ENCODE results near the gene FDXACB1. TPM values are rescaled to one million over a fixed set of nuclear protein-coding genes. Genes with fewer than 3 reads are reported as not detected.
A peak's percentile ranks its signal among the peaks of the same experiment; 100 is the strongest.

Gene FDXACB1
- total and polyA plus RNA-seq, 5 donors from 2014 or later, result 2.7 to 8.3 (median 5.5) TPM

DNA sequence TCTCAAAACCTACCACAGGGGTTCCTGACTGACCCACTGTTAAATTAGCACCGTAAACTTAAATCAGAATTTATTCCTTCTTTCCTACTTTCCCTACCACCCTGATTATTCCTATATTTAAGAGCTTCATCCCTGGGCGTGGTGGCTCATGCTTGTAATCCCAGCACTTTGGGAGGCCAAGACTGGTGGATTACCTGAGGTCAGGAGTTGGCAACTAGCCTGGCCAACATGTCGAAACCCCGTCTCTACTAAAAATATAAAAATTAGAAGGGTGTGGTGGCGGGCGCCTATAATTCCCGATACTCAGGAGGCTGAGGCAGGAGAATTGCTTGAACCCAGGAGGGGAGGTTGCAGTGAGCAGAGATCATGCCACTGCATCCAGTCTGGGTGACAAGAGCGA is 27.9 kb downstream of the FDXACB1 start:
- no peak overlapping the region for H3K4me3 Mint-ChIP-seq
- DNase-seq, result no peak
- H3K27ac Mint-ChIP-seq, result no peak overlapping the region

DNA sequence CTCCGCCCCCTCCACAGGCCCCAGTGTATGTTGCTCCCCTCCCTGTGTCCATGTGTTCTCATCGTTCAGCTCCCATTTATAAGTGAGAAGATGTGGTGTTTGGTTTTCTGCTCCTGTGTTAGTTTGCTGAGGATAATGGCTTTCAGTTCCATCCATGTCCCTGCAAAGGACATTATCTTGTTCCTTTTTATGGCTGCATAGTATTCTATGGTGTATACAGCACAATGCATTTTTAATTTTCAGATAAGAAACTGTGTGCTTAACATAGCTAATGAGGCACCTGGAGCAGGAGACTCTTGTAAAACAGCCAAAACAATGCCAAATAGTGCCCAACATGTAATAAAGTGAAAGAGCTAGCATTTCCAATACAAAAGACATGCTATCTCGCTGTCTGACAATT is 29.3 kb downstream of the FDXACB1 start:
- no peaks in the 10 kb centered on the region for H3K27me3 ChIP-seq (ENCODE audit: control insufficient read depth, insufficient read depth, low read length)
- peaks cover 40% of the 10 kb centered on the region for H3K36me3 Mint-ChIP-seq
- no peak overlapping the region for H3K27ac ChIP-seq (ENCODE audit: insufficient read depth, low read length, poor library complexity, severe bottlenecking)
- ATAC-seq (ENCODE audit: low read depth in 2 of 2) (no peak), DNase-seq (no peak)
- no peaks in the 10 kb centered on the region for H3K27me3 Mint-ChIP-seq
- H3K9me3 ChIP-seq (ENCODE audit: control insufficient read depth in 2 of 2, low read length in 2 of 2), result no peaks in the 10 kb centered on the region
- H3K4me1 Mint-ChIP-seq, result peaks cover 0 to 3% (median 1%) of the 10 kb centered on the region in 4 donors
- no peaks in the 10 kb centered on the region for H3K4me1 ChIP-seq (ENCODE audit: control insufficient read depth, insufficient read depth, low read length, poor library complexity, severe bottlenecking)
- no peak overlapping the region for H3K27ac Mint-ChIP-seq
- H3K9me3 Mint-ChIP-seq, result no peaks in the 10 kb centered on the region
- H3K4me3 Mint-ChIP-seq, result no peak overlapping the region
- H3K4me3 ChIP-seq (ENCODE audit: low read depth, low read length), result no peak overlapping the region
- peaks cover 45% of the 10 kb centered on the region for H3K36me3 ChIP-seq (ENCODE audit: control insufficient read depth, insufficient read depth, low read length)

More for the DNA sequence above, 27.9 kb downstream of the FDXACB1 start:
- Histone ChIP-seq H3K27me3 (ENCODE audit: control insufficient read depth, insufficient read depth, low read length) (no peaks in the 10 kb centered on the region), H3K9me3 (ENCODE audit: control insufficient read depth in 2 of 2, low read length in 2 of 2) (no peaks in the 10 kb centered on the region), H3K27ac (ENCODE audit: insufficient read depth, low read length, poor library complexity, severe bottlenecking) (no peak overlapping the region), H3K4me1 (ENCODE audit: control insufficient read depth, insufficient read depth, low read length, poor library complexity, severe bottlenecking) (no peaks in the 10 kb centered on the region), H3K4me3 (ENCODE audit: low read depth, low read length) (no peak overlapping the region), H3K36me3 (ENCODE audit: control insufficient read depth, insufficient read depth, low read length) (peaks cover 43% of the 10 kb centered on the region)
- Mint-ChIP-seq H3K27me3 (no peaks in the 10 kb centered on the region), H3K9me3 (no peaks in the 10 kb centered on the region), H3K4me1 (peaks cover 0 to 4% (median 1%) of the 10 kb centered on the region in 4 donors), H3K36me3 (peaks cover 47% of the 10 kb centered on the region)
- no peak for ATAC-seq (ENCODE audit: low read depth in 2 of 2)

DNA sequence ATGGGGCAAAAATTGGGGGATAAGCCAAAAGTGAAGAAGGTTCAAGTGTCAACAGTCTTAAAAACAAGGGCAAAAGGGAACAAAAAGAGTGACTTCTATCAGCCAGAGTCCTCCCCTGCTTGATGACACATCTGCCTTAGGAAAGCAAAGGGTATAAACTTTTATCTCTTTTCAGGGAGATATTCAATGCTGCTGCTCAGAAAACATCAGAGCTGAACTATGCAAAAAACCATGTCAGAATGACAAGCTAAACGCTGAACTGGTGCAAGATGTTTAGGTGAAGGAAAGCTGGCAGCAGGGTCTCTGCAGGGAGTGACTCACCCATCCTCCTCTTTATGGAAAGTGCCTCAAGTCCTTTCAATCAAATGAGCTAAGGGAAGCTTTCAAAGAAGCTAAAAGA is 32.3 kb downstream of the FDXACB1 start:
- Mint-ChIP-seq H3K9me3 (no peaks in the 10 kb centered on the region), H3K4me1 (peaks cover 0 to 1% (median 0%) of the 10 kb centered on the region in 4 donors), H3K36me3 (peaks cover 29% of the 10 kb centered on the region), H3K27ac (peak overlapping the region in 1 of 3 donors; percentile 22), H3K27me3 (no peaks in the 10 kb centered on the region), H3K4me3 (no peak overlapping the region)
- H3K27me3 ChIP-seq (ENCODE audit: control insufficient read depth, insufficient read depth, low read length), result no peaks in the 10 kb centered on the region
- no peak for ATAC-seq (ENCODE audit: low read depth in 2 of 2)
- peaks cover 40% of the 10 kb centered on the region for H3K36me3 ChIP-seq (ENCODE audit: control insufficient read depth, insufficient read depth, low read length)
- no peaks in the 10 kb centered on the region for H3K4me1 ChIP-seq (ENCODE audit: control insufficient read depth, insufficient read depth, low read length, poor library complexity, severe bottlenecking)
- no peak overlapping the region for H3K4me3 ChIP-seq (ENCODE audit: low read depth, low read length)
- no peaks in the 10 kb centered on the region for H3K9me3 ChIP-seq (ENCODE audit: control insufficient read depth in 2 of 2, low read length in 2 of 2)
- no peak overlapping the region for H3K27ac ChIP-seq (ENCODE audit: insufficient read depth, low read length, poor library complexity, severe bottlenecking)
- no peak for DNase-seq

- no peak overlapping the region for H3K27ac ChIP-seq (ENCODE audit: insufficient read depth, low read length, poor library complexity, severe bottlenecking)
- no peak for DNase-seq
- Mint-ChIP-seq H3K36me3 (peaks cover 27% of the 10 kb centered on the region), H3K27me3 (no peaks in the 10 kb centered on the region), H3K9me3 (no peaks in the 10 kb centered on the region), H3K4me1 (peaks cover 0 to 7% (median 2%) of the 10 kb centered on the region in 4 donors), H3K4me3 (no peak overlapping the region), H3K27ac (no peak overlapping the region)
- peaks cover 38% of the 10 kb centered on the region for H3K36me3 ChIP-seq (ENCODE audit: control insufficient read depth, insufficient read depth, low read length)
- no peak for ATAC-seq (ENCODE audit: low read depth in 2 of 2)
- H3K4me3 ChIP-seq (ENCODE audit: low read depth, low read length), result no peak overlapping the region
- no peaks in the 10 kb centered on the region for H3K27me3 ChIP-seq (ENCODE audit: control insufficient read depth, insufficient read depth, low read length)
- no peaks in the 10 kb centered on the region for H3K4me1 ChIP-seq (ENCODE audit: control insufficient read depth, insufficient read depth, low read length, poor library complexity, severe bottlenecking)
- no peaks in the 10 kb centered on the region for H3K9me3 ChIP-seq (ENCODE audit: control insufficient read depth in 2 of 2, low read length in 2 of 2)
Observed at GRCh38 chr11:111846063-111846462, 32.9 kb downstream of the FDXACB1 start.

DNA sequence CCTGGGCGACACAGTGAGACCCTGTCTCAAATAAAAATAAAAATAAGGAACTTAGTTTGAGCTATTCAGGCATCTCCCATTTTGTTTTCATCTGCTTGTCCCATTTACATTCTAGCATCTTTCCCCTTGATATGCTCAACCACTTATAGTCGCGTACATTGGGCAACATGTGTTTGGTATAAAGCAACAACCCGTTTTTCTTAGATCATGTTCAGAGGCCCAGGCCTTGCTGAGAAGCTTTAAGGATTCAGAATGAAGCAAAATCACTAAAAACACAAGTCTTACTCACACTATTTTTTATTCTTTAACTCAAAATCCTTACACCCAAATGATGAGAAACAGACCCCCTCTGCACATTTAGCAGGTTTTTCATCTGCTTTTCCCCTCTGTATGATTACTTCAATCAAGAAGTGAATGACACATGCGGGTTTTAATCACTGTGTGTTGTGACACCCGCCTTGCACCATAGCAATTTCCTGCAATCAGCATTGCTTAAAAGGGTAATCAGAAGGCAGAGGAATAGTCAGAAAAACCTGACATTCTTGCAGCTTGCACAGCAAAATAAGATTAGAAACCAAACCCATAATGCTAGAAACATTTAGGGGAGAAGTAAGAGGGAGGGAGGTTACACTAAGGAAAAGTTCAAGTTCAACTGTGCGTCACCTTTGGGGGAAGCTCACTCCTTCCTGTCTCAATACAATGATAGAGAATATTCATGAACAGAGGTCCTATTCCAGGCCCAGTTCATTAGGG is 33.5 kb downstream of the FDXACB1 start:
- DNase-seq, result no peak
- H3K9me3 ChIP-seq (ENCODE audit: control insufficient read depth in 2 of 2, low read length in 2 of 2), result no peaks in the 10 kb centered on the region
- no peak overlapping the region for H3K27ac ChIP-seq (ENCODE audit: insufficient read depth, low read length, poor library complexity, severe bottlenecking)
- Mint-ChIP-seq H3K4me3 (no peak overlapping the region), H3K36me3 (peaks cover 27% of the 10 kb centered on the region), H3K27ac (no peak overlapping the region), H3K27me3 (no peaks in the 10 kb centered on the region), H3K9me3 (no peaks in the 10 kb centered on the region), H3K4me1 (peaks cover 0 to 11% (median 2%) of the 10 kb centered on the region in 4 donors)
- H3K36me3 ChIP-seq (ENCODE audit: control insufficient read depth, insufficient read depth, low read length), result peaks cover 38% of the 10 kb centered on the region
- H3K27me3 ChIP-seq (ENCODE audit: control insufficient read depth, insufficient read depth, low read length), result no peaks in the 10 kb centered on the region
- no peak for ATAC-seq (ENCODE audit: low read depth in 2 of 2)
- H3K4me1 ChIP-seq (ENCODE audit: control insufficient read depth, insufficient read depth, low read length, poor library complexity, severe bottlenecking), result no peaks in the 10 kb centered on the region
- no peak overlapping the region for H3K4me3 ChIP-seq (ENCODE audit: low read depth, low read length)

- no peaks in the 10 kb centered on the region for H3K9me3 Mint-ChIP-seq
- ATAC-seq (ENCODE audit: low read depth in 2 of 2) (no peak), DNase-seq (no peak)
- peaks cover 25% of the 10 kb centered on the region for H3K36me3 Mint-ChIP-seq
- Histone ChIP-seq H3K27me3 (ENCODE audit: control insufficient read depth, insufficient read depth, low read length) (no peaks in the 10 kb centered on the region), H3K4me1 (ENCODE audit: control insufficient read depth, insufficient read depth, low read length, poor library complexity, severe bottlenecking) (no peaks in the 10 kb centered on the region), H3K36me3 (ENCODE audit: control insufficient read depth, insufficient read depth, low read length) (peaks cover 37% of the 10 kb centered on the region), H3K27ac (ENCODE audit: insufficient read depth, low read length, poor library complexity, severe bottlenecking) (no peak overlapping the region), H3K4me3 (ENCODE audit: low read depth, low read length) (no peak overlapping the region), H3K9me3 (ENCODE audit: control insufficient read depth in 2 of 2, low read length in 2 of 2) (no peaks in the 10 kb centered on the region)
- H3K27ac Mint-ChIP-seq, result no peak overlapping the region
- H3K27me3 Mint-ChIP-seq, result no peaks in the 10 kb centered on the region
- H3K4me3 Mint-ChIP-seq, result no peak overlapping the region
- peaks cover 0 to 11% (median 3%) of the 10 kb centered on the region in 4 donors for H3K4me1 Mint-ChIP-seq
Observed at GRCh38 chr11:111843661-111844060, 35.3 kb downstream of the FDXACB1 start.

GRCh38 chr11:111841370-111842053 is 37.5 kb downstream of the FDXACB1 start:
- Histone ChIP-seq H3K27me3 (ENCODE audit: control insufficient read depth, insufficient read depth, low read length) (no peaks in the 10 kb centered on the region), H3K9me3 (ENCODE audit: control insufficient read depth in 2 of 2, low read length in 2 of 2) (no peaks in the 10 kb centered on the region), H3K27ac (ENCODE audit: insufficient read depth, low read length, poor library complexity, severe bottlenecking) (no peak overlapping the region), H3K4me1 (ENCODE audit: control insufficient read depth, insufficient read depth, low read length, poor library complexity, severe bottlenecking) (no peaks in the 10 kb centered on the region), H3K4me3 (ENCODE audit: low read depth, low read length) (no peak overlapping the region), H3K36me3 (ENCODE audit: control insufficient read depth, insufficient read depth, low read length) (peaks cover 41% of the 10 kb centered on the region)
- ATAC-seq (ENCODE audit: low read depth in 2 of 2) (peak; percentile 92), DNase-seq (peak; percentile 71 to 87 (median 77))
- Mint-ChIP-seq H3K27me3 (no peaks in the 10 kb centered on the region), H3K27ac (peak overlapping the region; percentile 46 to 66 (median 56)), H3K9me3 (no peaks in the 10 kb centered on the region), H3K36me3 (peaks cover 32% of the 10 kb centered on the region), H3K4me1 (peaks cover 1 to 11% (median 5%) of the 10 kb centered on the region in 4 donors), H3K4me3 (no peak overlapping the region)
